Dermis blood vessel endothelial cell (primary cell): ENCODE data around the gene PPA2. TPM values are rescaled to one million over a fixed set of nuclear protein-coding genes. Genes with fewer than 3 reads are reported as not detected.

Experiments
- total RNA-seq: library from RNA; depleted of rRNA; stranded (reverse); fragments of >200 nt; gene quantifications from 2 replicates; pipeline ENCODE4 v1.2.3, GENCODE V29; 2014

PPA2 gene
- total RNA-seq, 1 donor from 2014 or later = 86.4 TPM

Other genes with a start within 250 kb of the PPA2 start
- gene ARHGEF38, start 78.6 kb upstream of the PPA2 start, total RNA-seq = under 0.01 and 0.05 TPM in 2 replicates
- gene INTS12, start 234.6 kb upstream of the PPA2 start, total RNA-seq = 14.0 and 14.1 TPM in 2 replicates
- 11.6 and 13.8 TPM in 2 replicates for gene GSTCD, start 234.7 kb upstream of the PPA2 start, total RNA-seq